Lower leg skin (tissue), 4 donors: Measurements from ENCODE around the gene DDI2. TPM values are rescaled to one million over a fixed set of nuclear protein-coding genes. Genes with fewer than 3 reads are reported as not detected.

Source experiments
- DNase-seq, 2 donors: peaks; one replicate each; pipeline ENCODE4 v3.0.0-alpha.2; 2019; ENCODE audit warnings: low spot score in 2 of 2
- H3K4me3 ChIP-seq: fragments of 200-600 bp; sonication (generic); 2 replicates; pipeline ENCODE4 v1.5.1; 2017; ENCODE audit warnings: mild to moderate bottlenecking, low read depth; ENCODE audit not compliant: poor library complexity, severe bottlenecking
- CTCF ChIP-seq, 3 donors: fragments of 450-650 bp; IDR thresholded peaks; one replicate each; pipeline ENCODE4 v1.5.1; 2016; ENCODE audit warnings: antibody characterized with exemption in 3 of 3, mild to moderate bottlenecking in 3 of 3, moderate library complexity in 2 of 3
- POLR2A ChIP-seq, 2 donors: fragments of 450-650 bp; IDR thresholded peaks; one replicate each; pipeline ENCODE4 v1.6.1; 2016 to 2017; ENCODE audit warnings: antibody characterized with exemption in 2 of 2, mild to moderate bottlenecking in 1 of 2, moderate library complexity in 1 of 2
- WGBS, 2 donors: methylation state at CpG; one replicate each; pipeline ENCODE4 v1.1.5; 2018; 5-methylcytosine and 5-hydroxymethylcytosine counted together
- intact Hi-C: fragments of 100-400 bp; cut with DNase I; formaldehyde crosslinking; loops from one replicate; pipeline ENCODE4 v1.15.0; 2023; ENCODE audit warnings: low total_unique reads
- total RNA-seq, 4 donors: library from RNA; depleted of rRNA; stranded (reverse); fragments of >200 nt; gene quantifications; one replicate each; pipeline ENCODE4 v1.1.0, GENCODE V29; 2016

The DDI2 gene
- total RNA-seq, 4 donors from 2014 or later = 23.7 to 58.6 (median 37.0) TPM

GRCh38 chr1:15621975-15622374, 4.7 kb downstream of the DDI2 start:
- intact Hi-C loops = no loop called here
- WGBS, 2 donors = 59 to 63% methylated on average over 5 of the region's 5 CpGs
- no peak for TF ChIP-seq CTCF (IDR thresholded peaks at IDR 0.05)
- TF ChIP-seq POLR2A (IDR thresholded peaks at IDR 0.05) = no peak
- no peak overlapping the region for H3K4me3 ChIP-seq
- DNase-seq = no peak

GRCh38 chr1:15622712-15623373, 5.6 kb downstream of the DDI2 start:
- no peak for TF ChIP-seq CTCF (IDR thresholded peaks at IDR 0.05)
- no peak for TF ChIP-seq POLR2A (IDR thresholded peaks at IDR 0.05)
- no peak for DNase-seq
- H3K4me3 ChIP-seq = no peak overlapping the region
- WGBS, 2 donors = 85 to 86% methylated on average over 7 of the region's 7 CpGs
- intact Hi-C loops = no loop called here

- H3K4me3 ChIP-seq = no peak overlapping the region
- WGBS, 2 donors = 92 to 95% methylated on average over 6 of the region's 6 CpGs
- DNase-seq = no peak
- TF ChIP-seq POLR2A (IDR thresholded peaks at IDR 0.05) = no peak
- TF ChIP-seq CTCF (IDR thresholded peaks at IDR 0.05) = no peak
- intact Hi-C loops = no loop called here
These were observed 6.2 kb downstream of the DDI2 start for GRCh38 chr1:15623435-15623834.

GRCh38 chr1:15624133-15624714, 7.0 kb downstream of the DDI2 start:
- TF ChIP-seq POLR2A (IDR thresholded peaks at IDR 0.05) (no peak), CTCF (IDR thresholded peaks at IDR 0.05) (no peak)
- intact Hi-C loops = no loop called here
- no peak overlapping the region for H3K4me3 ChIP-seq
- 89 to 94% methylated on average over 3 of the region's 3 CpGs for WGBS, 2 donors
- DNase-seq = no peak

GRCh38 chr1:15625056-15625917, 8.0 kb downstream of the DDI2 start:
- no peak for DNase-seq
- TF ChIP-seq POLR2A (IDR thresholded peaks at IDR 0.05) (no peak), CTCF (IDR thresholded peaks at IDR 0.05) (no peak)
- intact Hi-C loops = no loop called here
- no peak overlapping the region for H3K4me3 ChIP-seq
- 85 to 90% methylated on average over 13 of the region's 13 CpGs for WGBS, 2 donors
